Central memory CD4-positive, alpha-beta T cell (primary cell): ENCODE results near the gene SLC39A11.

ENCODE experiments used
- DNase-seq: peaks from one replicate; pipeline ENCODE4 v3.0.0; 2022

SLC39A11 gene

DNA sequence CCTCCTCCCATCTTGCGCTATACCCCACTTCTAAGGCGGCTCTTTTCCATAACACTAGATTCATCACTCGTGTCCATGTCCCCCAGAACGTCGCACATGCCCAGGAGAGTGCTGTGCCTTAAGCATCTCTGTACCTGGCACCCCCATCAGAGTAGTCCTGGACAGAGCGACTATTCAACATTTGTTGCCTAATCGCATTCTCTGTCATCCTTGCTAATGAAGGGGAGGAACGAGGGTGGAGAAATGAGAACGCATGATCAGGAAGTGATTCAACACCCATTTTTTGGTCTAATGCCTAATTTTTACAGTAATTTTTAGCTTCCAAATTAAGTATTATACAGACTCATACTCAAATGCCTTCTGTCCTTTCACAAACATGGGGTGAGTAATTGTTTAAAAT, 53.2 kb downstream of the SLC39A11 start:
- no peak for DNase-seq

DNA sequence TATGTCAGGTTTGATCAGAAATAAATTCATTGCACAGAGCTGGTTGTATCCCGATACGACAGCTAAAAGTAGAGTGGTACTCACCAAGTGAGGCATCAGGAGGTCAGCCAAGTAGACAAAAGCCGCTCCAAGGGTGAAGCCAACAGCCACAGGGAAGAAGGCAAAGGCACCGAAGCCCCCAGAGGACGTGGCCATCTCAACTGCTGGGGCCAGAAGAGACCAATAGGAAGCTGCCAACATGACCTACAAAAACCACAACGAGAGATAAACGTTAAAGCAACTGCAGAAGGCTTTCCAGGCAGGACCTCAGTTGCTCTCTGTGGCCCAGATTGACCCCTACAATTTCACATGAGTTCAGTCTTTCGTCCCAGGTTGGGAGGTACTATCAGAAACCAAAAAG, 61.0 kb downstream of the SLC39A11 start:
- DNase-seq, result no peak

DNA sequence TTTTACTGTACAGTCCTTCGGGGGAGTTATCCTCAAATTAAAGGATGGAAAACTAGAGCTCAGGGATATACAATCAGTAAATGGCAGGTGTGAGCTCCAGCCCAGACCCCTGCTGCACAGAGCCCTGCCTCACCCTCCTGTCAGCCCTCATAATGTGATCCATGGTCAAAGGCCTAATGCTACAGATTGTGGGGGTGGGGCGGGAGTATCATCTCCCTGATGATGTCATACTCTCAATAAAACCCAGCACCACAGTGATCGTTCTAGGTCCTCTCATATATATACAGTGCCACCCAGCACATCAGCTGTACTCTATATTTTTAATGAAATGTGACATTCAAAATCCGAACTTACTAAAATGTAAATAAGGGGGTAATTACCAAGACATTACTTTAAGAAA, 61.5 kb downstream of the SLC39A11 start:
- DNase-seq, result no peak

DNA sequence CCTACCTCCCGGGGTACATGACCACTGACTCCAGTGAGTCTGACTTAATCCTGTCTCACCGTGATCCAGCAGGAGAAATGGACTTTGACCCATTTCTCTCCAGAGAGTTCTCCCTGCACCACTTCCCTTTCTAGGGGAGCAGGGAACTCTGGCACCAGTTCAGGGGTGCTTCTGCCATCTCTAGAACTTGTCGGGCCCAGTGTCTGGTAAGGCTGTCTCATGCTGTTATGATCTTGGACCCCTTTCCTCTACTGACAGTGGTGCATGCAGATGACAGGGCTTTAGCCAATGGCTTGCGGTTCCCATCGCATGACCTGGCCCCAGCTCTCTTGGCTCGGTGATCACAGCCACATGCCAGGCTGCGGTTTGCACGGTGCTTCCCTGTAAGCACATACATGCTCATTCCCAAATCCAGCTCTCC, 62.0 kb downstream of the SLC39A11 start:
- no peak for DNase-seq

DNA sequence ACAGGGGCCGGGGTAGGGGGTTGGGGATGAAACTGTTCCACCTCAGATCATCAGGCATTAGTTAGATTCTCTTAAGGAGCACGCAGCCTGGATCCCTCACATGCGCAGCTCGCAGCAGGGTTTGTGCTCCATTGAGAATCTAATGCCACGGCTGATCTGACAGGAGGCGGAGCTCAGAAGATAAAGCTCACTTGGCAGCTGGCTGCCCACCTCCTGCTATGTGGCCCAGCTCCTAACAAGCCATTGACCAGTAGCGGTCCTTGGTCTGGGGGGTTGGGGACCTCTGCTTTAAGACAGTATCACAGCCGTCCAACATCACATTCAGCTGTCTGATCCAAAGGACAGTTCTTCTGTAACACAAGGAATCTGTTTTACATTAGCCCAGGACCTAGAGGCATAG, 62.5 kb downstream of the SLC39A11 start:
- DNase-seq, result no peak

DNA sequence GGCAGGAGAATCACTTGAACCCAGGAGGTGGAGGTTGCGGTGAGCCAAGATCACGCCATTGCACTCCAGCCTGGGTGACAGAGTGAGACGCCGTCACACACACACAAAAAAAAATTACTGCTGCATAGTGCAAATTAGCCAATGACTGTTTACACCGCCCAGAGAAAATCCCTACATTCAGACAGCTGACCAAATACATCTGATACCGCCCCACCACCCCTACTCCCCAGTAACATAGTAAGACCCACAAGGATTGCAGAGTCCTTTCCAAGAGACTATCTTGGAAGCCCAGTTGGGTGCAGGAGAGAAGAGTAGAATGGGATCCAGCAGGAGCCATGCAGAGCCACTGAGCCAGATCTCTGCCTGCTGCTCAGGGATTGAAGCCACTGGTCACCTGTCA, 63.5 kb downstream of the SLC39A11 start:
- no peak for DNase-seq

DNA sequence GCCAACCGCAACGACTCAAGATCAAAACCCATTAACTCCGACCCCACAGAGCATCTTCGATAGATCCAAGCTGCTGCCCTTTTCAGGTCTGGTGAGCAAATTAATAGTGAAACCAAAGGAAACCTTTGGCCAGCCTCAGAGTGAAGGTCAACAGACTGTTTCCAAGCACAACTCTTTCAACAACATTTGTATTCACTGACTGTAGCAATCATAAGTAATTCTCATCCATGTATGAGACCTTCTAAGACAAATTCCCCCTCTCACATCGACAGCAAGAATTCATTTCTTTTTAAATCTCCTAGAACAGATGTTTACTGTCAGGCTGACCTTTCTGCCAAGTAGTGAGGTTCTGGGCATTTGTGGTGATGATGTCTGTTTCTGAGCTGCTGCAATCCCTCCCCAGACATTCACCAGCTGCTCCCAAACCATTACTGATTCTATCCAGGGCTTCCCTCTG, 64.2 kb downstream of the SLC39A11 start:
- no peak for DNase-seq

DNA sequence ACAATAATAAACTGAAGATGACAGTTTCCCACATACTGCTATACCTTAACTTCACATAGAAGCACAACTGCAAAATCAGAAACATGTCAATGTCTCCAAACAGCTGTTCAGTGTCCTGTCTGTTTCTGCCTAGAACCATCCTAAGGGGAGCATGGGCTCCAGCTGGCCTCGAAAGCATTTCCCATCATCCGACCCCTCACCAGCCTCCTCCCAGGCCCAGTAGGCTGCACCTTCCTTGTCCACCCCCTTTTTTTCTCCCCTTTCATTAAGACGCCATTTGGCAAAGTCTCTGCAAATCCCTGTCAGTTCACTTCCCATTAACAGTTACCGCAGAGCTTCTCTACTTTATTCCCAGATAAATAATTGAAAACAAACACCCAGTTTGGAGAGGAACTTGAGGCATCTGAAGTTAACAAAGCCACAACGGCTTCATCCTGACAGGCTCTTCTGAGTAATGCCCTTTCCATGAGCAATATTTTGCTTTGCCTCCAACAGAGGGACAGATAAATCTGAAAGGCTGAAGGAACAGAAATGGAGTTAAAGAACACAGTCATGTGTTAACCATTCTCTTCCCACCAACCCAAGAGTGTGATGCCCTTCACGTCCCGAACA, 65.3 kb downstream of the SLC39A11 start:
- no peak for DNase-seq

DNA sequence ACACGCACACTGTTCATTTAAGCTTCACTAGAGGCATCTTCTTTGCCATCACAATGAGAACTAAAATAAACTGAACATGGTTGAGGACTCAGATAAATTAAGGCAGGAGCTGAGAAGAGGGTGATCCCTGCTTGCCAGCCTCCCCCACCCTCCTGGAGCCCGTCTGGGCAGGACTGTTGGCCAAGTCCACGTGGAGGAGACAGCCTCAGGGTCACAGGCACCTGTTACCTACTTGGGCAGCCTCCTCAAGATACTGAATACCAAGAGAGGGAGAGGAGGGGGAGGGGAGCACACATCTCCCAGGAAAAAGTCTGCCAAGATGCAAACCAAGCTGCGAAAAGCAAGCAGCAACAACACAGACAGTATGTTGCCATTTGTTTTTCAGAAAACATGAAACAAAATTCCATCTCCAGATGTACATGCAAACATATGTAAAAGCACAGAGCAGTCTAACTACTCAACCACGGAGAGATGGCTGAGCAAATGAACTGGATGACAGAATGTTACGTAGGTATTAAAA, 67.4 kb downstream of the SLC39A11 start:
- no peak for DNase-seq

DNA sequence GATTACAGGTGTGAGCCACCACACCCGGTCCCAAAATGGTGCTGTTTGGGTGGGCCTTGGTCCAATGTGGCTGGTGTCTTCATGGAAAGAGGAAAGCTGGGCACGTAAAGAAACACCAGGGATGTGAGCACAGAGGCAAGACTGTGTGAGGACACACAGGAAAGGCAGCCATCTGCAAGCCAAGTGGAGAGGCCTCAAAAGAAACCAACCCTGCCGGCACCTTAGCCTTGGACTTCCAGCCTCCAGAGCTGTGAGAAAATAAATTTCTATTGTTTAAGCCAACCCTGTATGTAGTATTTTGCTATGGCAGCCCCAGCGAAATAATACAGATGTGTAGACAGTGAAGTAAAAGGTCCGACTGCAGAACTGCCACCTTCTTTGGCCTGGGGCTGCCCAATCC, 68.7 kb downstream of the SLC39A11 start:
- DNase-seq, result no peak

DNA sequence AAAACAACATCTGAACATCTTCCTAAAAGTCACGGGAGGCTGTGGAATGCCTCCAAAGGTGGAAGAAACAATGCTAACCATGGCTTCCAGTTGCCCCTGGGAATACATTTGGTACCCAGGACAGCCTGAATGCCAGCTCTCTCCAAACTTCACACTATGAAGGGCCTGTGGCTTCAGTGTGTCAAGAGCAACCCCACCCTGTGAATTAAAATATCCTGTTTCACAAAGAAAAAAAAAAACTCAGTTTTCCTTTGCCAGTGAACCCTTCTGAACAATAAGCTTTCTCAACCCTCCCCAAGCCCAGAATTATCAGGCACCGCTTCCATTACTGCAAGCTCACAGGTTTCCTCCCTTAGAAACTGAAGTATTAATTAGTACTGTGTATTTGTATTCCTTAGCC, 69.8 kb downstream of the SLC39A11 start:
- DNase-seq, result no peak

DNA sequence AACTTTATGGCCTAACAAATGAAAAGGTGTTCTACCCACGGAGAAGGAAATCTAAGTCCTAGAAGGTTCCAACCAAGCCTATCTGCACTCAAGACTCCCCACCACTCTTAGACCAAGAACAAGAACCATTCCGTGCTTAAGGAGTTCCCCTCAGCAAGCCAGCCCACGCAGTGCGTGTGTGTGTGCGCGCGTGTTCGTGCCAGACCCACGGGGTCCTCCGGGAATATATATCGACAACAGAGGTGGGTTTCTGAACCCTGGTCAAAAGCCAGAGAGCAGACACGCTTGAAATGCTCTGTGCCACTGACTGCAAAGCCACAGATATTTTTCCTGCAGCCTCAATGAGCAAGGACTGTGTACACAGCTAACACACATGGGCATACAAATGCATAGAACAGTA, 70.7 kb downstream of the SLC39A11 start:
- DNase-seq, result no peak

DNA sequence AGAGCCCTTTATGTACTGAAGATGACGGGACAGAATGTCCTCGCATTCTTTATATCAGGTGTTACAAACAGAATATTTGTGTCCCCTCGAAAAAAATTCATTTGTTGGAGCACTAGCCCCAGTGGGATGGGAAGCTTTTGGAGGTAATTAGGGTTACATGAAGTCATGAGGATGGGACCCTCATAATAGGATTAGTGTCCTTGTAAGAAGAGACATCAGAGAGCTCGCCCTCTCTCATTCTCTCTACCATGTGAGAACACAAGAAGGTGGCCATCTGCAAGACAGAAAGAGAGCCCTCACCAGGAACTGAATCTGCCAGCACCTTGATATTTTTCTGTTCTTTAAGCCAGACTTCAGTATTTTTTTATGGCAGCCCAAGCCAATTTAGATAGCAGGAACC, 72.4 kb downstream of the SLC39A11 start:
- DNase-seq, result no peak

DNA sequence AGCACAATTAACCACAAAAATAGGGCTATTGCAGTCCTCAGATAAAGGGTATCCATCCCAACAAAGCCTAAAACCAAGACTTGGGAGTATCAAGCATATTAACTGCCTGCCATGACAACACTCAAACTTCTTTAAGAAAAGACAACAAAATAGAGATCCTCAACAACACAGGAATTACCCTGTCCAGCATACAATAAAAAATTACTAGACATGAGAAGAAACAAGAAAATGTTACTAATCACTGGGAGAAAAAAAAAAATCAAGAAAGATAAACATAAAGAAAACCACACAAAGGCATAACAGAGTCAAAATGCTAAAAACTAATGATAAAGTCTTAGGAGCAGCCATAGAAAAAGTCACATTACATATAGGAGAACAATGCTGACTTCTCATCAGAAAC, 73.9 kb downstream of the SLC39A11 start:
- DNase-seq, result no peak

DNA sequence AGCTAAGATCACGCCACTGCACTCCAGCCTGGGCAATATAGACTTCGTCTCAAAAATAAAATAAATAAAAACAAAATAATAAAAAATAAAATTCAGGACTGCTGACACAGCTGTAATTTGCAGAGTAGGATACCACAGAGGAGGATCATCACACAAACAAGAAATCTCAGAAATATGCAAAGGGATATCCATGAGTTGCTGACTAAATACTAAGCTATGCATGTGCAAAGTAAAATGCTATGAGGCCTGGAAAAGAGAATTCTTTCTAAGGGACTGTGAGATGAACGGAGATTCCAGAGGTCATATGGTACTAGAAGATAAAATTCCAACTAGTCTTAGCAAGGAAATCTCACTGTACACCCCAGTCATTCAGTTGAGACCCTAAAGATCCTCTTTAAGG, 74.8 kb downstream of the SLC39A11 start:
- no peak for DNase-seq

DNA sequence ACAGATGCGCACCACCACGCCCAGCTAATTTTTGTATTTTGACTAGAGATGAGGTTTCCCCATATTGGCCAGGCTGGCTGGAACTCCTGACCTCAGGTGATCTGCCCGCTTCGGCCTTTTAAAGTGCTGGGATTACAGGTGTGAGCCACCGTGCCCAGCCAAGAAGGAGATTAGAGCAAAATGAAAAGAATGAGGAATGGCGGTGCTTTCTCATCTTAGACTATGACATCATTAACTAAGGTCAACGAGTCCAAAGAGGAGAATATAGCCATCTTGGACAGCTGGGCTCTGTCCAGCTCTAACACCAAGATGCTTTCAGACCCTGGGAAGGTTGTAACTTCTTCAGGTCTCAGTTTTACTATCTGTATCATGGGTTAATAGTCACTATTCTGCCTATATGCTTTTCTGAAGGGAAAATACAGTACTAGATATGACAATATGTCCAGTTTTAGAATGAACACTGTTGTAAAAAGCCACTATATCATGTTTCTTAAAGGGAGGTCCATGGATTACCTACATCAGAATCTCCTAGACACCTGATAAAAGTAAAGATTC, 76.7 kb downstream of the SLC39A11 start:
- no peak for DNase-seq

DNA sequence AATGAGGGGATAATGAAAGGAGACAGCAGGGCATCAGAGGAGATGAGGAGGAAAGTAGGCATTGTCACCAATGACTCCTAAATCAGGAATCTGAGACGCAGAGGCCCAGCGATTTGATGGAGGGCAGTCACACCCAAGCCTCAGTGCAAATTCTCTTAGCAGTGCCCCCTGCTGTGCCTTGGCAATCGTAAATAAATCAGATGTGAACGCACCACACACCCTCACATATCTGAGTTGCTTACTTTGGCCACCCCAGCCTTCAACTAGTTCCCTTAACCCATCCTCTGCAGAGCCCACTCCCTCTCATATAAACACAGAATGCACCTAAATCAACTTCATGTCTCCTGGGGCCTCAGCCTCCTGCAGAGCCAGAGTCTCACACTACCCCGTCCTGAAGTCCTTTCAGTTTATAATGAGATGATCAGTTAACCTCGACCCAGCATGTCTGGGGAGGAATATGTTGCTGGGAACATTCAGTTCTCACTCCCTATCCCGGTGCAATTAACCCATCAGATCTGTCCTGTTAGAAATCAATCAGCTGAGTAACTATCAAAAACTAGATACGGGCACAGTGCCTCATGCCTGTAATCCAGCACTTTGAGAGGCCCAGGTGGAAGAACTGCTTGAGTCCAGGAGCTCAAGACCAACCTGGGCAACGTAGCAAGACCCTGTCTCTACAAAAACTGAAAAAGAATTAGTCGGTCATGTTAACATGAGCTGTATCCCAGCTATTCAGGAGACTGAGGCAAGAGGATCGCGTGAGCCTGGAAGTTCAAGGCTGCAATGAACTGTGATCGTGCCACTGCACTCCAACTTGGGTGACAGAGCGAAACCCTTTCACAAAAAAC, 78.4 kb downstream of the SLC39A11 start:
- no peak for DNase-seq

DNA sequence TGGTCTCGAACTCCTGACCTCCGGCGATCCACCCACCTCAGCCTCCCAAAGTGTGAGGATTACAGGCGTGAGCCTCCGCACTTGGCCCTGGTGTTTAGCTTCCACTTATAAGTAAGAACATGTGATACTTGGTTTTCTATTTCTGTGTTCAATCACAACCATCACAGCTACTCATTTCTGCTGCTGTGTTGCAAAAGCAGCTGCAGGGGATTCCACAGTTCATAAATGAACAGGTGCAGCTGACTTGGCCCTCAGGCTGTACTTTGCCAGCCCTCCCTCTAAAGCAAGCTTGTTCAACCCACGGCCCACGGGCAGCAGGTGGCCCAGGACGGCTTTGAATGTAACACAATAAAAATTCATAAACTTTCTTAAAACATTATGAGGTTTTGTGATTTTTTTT, 79.2 kb downstream of the SLC39A11 start:
- DNase-seq, result no peak

DNA sequence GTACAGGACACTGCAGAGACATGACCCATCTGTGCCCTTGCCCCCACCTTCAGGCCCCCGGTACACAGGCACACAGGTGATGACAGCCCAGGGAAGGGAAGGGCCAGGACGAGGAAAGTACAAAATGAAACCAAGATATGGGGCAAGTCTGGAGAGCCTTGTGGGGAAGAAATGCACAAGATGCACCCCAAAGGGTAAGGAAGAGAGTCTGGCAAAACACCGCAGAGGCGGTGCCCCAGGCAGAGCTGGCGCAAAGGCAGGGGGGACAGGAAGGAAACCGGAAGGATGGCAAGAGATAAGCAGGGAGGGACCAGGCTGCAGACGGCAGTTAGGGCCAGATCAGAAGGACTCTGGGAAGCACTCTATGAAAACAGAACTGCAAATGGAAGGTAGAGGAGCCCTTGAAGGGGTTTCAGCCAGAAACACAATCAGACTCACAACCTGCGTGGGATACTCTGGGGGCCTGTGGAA, 81.4 kb downstream of the SLC39A11 start:
- no peak for DNase-seq

DNA sequence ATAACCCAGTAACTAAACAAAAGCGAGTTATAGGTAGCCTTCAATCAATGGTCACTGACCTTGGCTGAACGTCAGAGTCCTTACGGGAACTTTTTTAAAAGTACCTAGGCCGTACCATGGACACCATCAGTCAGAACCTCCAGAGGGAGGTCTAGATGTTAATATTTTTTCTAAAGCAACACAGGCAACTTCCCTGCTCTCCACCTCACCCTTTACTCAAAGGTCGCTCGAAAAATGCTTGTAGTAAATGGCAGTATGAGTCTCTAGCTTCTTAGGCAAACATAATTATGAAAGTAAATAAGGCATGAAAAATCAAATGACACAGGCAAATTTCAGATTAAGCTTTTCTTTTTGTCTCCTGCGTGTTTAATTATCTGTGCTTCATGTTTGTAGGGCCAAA, 82.1 kb downstream of the SLC39A11 start:
- no peak for DNase-seq

DNA sequence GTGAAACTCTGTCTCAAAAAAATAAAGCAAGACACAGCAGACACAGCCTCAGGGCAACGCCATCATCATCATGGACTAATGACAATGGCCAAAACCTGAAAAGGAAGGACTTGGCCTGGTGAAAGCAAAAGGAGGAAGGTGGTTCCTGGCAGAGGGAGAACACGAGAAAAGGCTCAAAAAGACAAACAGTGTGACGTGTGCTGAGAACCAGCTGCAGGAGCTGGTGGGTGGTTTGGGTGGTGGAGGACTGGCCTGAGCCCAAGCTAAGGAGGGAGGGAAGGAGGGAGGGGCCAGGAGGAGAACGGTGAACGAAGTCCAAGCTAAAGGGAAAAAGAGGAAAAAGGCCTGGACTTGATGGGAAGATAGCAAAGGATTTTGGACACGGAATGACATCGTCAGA, 85.1 kb downstream of the SLC39A11 start:
- DNase-seq, result no peak

DNA sequence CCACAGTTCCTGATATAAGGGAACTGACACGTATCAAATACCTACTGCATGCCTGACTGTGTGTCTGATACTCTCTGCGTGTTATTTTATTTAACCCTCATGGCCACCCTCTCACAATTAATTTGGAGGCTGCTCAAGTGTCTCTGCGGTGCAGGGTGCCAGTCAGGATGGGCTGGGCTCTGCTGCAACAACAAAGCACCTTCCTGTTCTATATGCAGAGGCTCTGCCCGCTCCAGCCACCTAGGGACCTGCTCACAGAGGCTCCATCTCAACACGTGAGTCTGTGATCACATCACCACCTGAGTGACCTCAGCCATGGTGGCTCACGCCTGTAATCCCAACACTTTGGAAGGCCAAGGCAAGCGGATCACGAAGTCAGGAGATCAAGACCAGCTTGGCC, 87.1 kb downstream of the SLC39A11 start:
- DNase-seq, result no peak

DNA sequence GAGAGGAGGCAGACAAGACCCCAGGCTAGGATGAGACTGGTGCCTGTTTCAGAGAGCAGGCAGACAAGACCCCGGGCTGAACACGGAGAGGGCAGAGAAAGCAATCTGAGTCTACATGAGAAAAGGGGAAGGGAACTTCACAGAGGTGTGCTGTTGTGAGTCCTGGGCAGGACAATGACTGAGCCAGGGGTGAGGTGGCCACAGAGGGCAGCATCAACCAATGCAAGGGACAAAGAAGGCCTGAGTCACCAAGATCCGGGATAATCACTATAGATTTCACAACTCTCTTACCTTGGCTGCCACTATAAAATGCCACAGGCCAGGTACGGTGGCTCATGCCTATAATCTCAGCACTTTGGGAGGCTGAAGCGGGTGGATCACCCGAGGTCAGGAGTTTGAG, 89.0 kb downstream of the SLC39A11 start:
- no peak for DNase-seq

DNA sequence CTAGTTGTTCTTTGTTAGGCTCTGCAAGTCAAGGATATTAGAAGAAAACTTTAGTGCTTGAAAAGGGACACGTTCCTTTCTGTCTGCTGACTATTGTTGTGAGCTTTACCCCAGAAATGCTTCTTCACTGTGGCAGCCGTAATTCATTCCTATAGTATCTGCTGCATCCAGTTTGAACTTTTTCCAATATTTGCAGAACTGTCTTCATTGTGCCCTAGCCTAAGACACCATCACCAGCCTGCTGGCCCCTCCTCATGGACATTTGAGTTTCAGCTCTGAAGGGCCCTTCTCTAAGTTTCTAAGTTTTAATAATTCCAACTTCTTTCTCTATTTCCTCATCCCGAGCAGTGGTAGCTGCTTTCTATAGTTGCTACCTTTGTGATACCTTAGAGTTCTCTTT, 91.7 kb downstream of the SLC39A11 start:
- no peak for DNase-seq
